Liver (tissue), 9 donors: ENCODE results near the gene GRM3. TPM values are rescaled to one million over a fixed set of nuclear protein-coding genes. Genes with fewer than 3 reads are reported as not detected.

Experiments
- DNase-seq: peaks from one replicate; pipeline ENCODE4 v3.0.0-alpha.2; 2017; ENCODE audit warnings: low spot score
- H3K27ac ChIP-seq, 2 donors: one replicate each; pipeline ENCODE4 v1.7.0; 2013; ENCODE audit warnings: inconsistent platforms in 2 of 2, low read length in 2 of 2, control low read depth in 1 of 2, low read depth in 1 of 2, mild to moderate bottlenecking in 1 of 2
- H3K27me3 ChIP-seq, 4 donors: one replicate each; pipeline versions ENCODE4 v1.6.1 to v1.7.0; 2013; ENCODE audit warnings: low read length in 3 of 4, inconsistent platforms in 1 of 4, mild to moderate bottlenecking in 1 of 4, moderate library complexity in 1 of 4; ENCODE audit not compliant: control insufficient read depth in 4 of 4, insufficient read depth in 4 of 4
- H3K36me3 ChIP-seq, 4 donors: one replicate each; pipeline versions ENCODE4 v1.6.1 to v1.7.0; 2013; ENCODE audit warnings: low read length in 3 of 4, mild to moderate bottlenecking in 3 of 4, low read depth in 1 of 4, moderate library complexity in 1 of 4; ENCODE audit not compliant: control insufficient read depth in 4 of 4, insufficient read depth in 3 of 4
- H3K4me1 ChIP-seq, 4 donors: one replicate each; pipeline versions ENCODE4 v1.6.1 to v1.7.0; 2013; ENCODE audit warnings: low read length in 3 of 4, mild to moderate bottlenecking in 3 of 4, moderate library complexity in 1 of 4; ENCODE audit not compliant: control insufficient read depth in 4 of 4, insufficient read depth in 4 of 4
- H3K4me3 ChIP-seq, 3 donors: one replicate each; pipeline versions ENCODE4 v1.6.1 to v1.7.0; 2013; ENCODE audit warnings: low read length in 3 of 3, control low read depth in 1 of 3, low read depth in 1 of 3, mild to moderate bottlenecking in 1 of 3
- H3K9ac ChIP-seq, 2 donors: one replicate each; pipeline ENCODE4 v1.7.0; 2013; ENCODE audit warnings: low read length in 2 of 2, mild to moderate bottlenecking in 2 of 2, moderate library complexity in 2 of 2, control low read depth in 1 of 2, low read depth in 1 of 2
- H3K9me3 ChIP-seq, 4 donors: one replicate each; pipeline versions ENCODE4 v1.6.1 to v1.7.0; 2013; ENCODE audit warnings: low read length in 3 of 4; ENCODE audit not compliant: control insufficient read depth in 4 of 4
- FOXA1 ChIP-seq: IDR thresholded peaks from 2 replicates; pipeline ENCODE4 v1.6.1; 2016; ENCODE audit warnings: antibody characterized with exemption
- FOXA2 ChIP-seq: IDR thresholded peaks from 2 replicates; pipeline ENCODE4 v1.6.1; 2016; ENCODE audit warnings: antibody characterized with exemption
- GABPA ChIP-seq, 2 donors: IDR thresholded peaks in 1 of 2; conservative IDR thresholded peaks in 1 of 2; 2 replicates each; pipeline ENCODE4 v1.6.1; 2016; ENCODE audit warnings: antibody characterized with exemption in 2 of 2, mild to moderate bottlenecking in 1 of 2, moderate library complexity in 1 of 2
- HNF4A ChIP-seq, 2 donors: conservative IDR thresholded peaks; 2 replicates each; pipeline ENCODE4 v1.6.1; 2016; ENCODE audit warnings: antibody characterized with exemption in 2 of 2, mild to moderate bottlenecking in 2 of 2
- HNF4G ChIP-seq: IDR thresholded peaks from 2 replicates; pipeline ENCODE4 v1.6.1; 2016; ENCODE audit warnings: antibody characterized with exemption
- JUND ChIP-seq, 2 donors: IDR thresholded peaks; 2 replicates each; pipeline ENCODE4 v1.6.1; 2016; ENCODE audit warnings: antibody characterized with exemption in 2 of 2
- NR2F2 ChIP-seq: IDR thresholded peaks from 2 replicates; pipeline ENCODE4 v1.6.1; 2016; ENCODE audit warnings: antibody characterized with exemption
- TAF1 ChIP-seq: conservative IDR thresholded peaks from 2 replicates; pipeline ENCODE4 v1.6.1; 2016; ENCODE audit warnings: antibody characterized with exemption, mild to moderate bottlenecking
- YY1 ChIP-seq: IDR thresholded peaks from 2 replicates; pipeline ENCODE4 v1.6.1; 2016; ENCODE audit warnings: antibody characterized with exemption, mild to moderate bottlenecking
- WGBS: extraction: QIAGEN DNeasy Blood & Tissue Kit; methylation state at CpG from one replicate; pipeline ENCODE4 v1.1.7; 2013; 5-methylcytosine and 5-hydroxymethylcytosine counted together
- polyA plus RNA-seq, 2 donors: library from polyadenylated mRNA; stranded (reverse) in 1 of 2; unstranded in 1 of 2; fragments of 200-250 nt in 1 of 2; fragments of >200 nt in 1 of 2; fragmentation: Nextera tagmentation in 1 of 2; extraction: Ambion mirVana in 1 of 2; gene quantifications; one replicate each; pipeline versions ENCODE4 v1.2.1 to v1.2.3, GENCODE V29; 2013 to 2015
- total RNA-seq, 2 donors: library from RNA; depleted of rRNA; stranded (reverse); fragments of >200 nt; gene quantifications; one replicate each; pipeline ENCODE4 v1.2.3, GENCODE V29; 2014
- TF ChIP-seq, protein P1 (sequence below): fragments of 150-350 bp; IDR thresholded peaks from 2 replicates; pipeline ENCODE4 v1.5.1; 2017; ENCODE audit warnings: improper control_type of control experiment, low read depth, low read length; ENCODE audit not compliant: missing input control
- TF ChIP-seq, protein P2 (sequence below): IDR thresholded peaks from 2 replicates; pipeline ENCODE4 v1.6.1; 2016; ENCODE audit warnings: antibody characterized with exemption
- TF ChIP-seq, protein P3 (sequence below): IDR thresholded peaks from 2 replicates; pipeline ENCODE4 v1.6.1; 2016; ENCODE audit warnings: antibody characterized with exemption
- TF ChIP-seq, protein P4 (sequence below): IDR thresholded peaks from 2 replicates; pipeline ENCODE4 v1.6.1; 2016; ENCODE audit warnings: antibody characterized with exemption
- TF ChIP-seq, protein P5 (sequence below): IDR thresholded peaks from 2 replicates; pipeline ENCODE4 v1.6.1; 2016; ENCODE audit warnings: antibody characterized with exemption, mild to moderate bottlenecking
- donor health status: healthy.
- donor health status: healthy.
- donor health status: healthy.
- donor health status: healthy.
- donor health status: healthy.

The GRM3 gene
- total and polyA plus RNA-seq, 4 donors, result 0.08 to 0.09 TPM; not detected in 2

DNA sequence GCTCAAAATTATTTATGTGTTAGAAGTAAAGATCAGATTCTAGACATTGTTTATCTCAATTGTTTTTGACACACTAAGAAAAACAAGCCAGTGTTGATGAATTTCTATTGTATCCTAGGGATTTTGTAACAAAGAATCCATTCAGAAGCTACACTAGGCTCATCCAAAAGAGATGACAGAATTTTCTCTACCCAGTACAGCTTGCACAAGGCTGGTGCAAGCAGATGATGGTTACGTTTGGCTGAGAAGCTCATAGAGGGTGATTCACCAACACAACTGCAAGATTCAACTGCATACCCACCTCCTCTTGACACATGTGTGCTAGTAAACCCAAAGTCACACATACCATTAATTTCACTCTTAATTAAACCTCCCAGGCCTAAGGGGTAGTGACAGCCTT, 20.8 kb downstream of the GRM3 start:
- H3K27ac ChIP-seq, result no peak overlapping the region
- no peaks in the 10 kb centered on the region for H3K27me3 ChIP-seq
- DNase-seq, result no peak
- 74% methylated on average over 1 of the region's 1 CpG for WGBS
- H3K9me3 ChIP-seq, result no peaks in the 10 kb centered on the region
- H3K4me1 ChIP-seq, result no peaks in the 10 kb centered on the region
- TF ChIP-seq GABPA (IDR thresholded peaks at IDR 0.05 in 1 of 2, conservative IDR thresholded peaks at IDR 0.05 in 1 of 2), result no peak
- TF ChIP-seq, protein P1, sequence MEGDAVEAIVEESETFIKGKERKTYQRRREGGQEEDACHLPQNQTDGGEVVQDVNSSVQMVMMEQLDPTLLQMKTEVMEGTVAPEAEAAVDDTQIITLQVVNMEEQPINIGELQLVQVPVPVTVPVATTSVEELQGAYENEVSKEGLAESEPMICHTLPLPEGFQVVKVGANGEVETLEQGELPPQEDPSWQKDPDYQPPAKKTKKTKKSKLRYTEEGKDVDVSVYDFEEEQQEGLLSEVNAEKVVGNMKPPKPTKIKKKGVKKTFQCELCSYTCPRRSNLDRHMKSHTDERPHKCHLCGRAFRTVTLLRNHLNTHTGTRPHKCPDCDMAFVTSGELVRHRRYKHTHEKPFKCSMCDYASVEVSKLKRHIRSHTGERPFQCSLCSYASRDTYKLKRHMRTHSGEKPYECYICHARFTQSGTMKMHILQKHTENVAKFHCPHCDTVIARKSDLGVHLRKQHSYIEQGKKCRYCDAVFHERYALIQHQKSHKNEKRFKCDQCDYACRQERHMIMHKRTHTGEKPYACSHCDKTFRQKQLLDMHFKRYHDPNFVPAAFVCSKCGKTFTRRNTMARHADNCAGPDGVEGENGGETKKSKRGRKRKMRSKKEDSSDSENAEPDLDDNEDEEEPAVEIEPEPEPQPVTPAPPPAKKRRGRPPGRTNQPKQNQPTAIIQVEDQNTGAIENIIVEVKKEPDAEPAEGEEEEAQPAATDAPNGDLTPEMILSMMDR, result no peak
- TF ChIP-seq, protein P2, sequence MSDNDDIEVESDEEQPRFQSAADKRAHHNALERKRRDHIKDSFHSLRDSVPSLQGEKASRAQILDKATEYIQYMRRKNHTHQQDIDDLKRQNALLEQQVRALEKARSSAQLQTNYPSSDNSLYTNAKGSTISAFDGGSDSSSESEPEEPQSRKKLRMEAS, result no peak
- H3K9ac ChIP-seq, result no peak overlapping the region
- H3K36me3 ChIP-seq, result no peaks in the 10 kb centered on the region
- H3K4me3 ChIP-seq, result no peak overlapping the region

DNA sequence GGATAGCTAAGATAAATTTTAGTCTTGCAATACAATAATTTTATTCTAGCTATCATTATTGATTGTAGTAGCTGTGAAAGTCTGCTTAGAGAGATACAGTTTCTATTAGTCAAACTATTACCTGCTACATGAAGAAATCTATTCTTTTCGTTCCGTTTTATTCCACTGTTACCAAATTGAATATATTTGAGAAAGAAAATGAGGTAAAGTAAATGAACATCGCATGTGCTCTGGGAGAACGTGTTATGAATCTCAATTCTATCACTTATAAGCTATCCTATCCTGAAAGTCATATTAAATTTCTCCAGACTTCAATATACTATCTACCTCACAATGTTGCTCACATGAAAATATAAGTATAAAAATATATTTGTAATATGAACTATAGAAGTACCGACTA, 21.3 kb downstream of the GRM3 start:
- H3K4me3 ChIP-seq, result no peak overlapping the region
- TF ChIP-seq, protein P3, sequence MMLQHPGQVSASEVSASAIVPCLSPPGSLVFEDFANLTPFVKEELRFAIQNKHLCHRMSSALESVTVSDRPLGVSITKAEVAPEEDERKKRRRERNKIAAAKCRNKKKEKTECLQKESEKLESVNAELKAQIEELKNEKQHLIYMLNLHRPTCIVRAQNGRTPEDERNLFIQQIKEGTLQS, result no peak
- TF ChIP-seq YY1, result no peak
- TF ChIP-seq HNF4A (conservative IDR thresholded peaks at IDR 0.05), result no peak
- TF ChIP-seq, protein P1, result no peak
- TF ChIP-seq TAF1, result no peak
- TF ChIP-seq JUND (IDR thresholded peaks at IDR 0.05), result no peak
- TF ChIP-seq, protein P4, sequence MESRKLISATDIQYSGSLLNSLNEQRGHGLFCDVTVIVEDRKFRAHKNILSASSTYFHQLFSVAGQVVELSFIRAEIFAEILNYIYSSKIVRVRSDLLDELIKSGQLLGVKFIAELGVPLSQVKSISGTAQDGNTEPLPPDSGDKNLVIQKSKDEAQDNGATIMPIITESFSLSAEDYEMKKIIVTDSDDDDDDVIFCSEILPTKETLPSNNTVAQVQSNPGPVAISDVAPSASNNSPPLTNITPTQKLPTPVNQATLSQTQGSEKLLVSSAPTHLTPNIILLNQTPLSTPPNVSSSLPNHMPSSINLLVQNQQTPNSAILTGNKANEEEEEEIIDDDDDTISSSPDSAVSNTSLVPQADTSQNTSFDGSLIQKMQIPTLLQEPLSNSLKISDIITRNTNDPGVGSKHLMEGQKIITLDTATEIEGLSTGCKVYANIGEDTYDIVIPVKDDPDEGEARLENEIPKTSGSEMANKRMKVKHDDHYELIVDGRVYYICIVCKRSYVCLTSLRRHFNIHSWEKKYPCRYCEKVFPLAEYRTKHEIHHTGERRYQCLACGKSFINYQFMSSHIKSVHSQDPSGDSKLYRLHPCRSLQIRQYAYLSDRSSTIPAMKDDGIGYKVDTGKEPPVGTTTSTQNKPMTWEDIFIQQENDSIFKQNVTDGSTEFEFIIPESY, result no peak
- TF ChIP-seq FOXA2, result no peak
- TF ChIP-seq, protein P5, sequence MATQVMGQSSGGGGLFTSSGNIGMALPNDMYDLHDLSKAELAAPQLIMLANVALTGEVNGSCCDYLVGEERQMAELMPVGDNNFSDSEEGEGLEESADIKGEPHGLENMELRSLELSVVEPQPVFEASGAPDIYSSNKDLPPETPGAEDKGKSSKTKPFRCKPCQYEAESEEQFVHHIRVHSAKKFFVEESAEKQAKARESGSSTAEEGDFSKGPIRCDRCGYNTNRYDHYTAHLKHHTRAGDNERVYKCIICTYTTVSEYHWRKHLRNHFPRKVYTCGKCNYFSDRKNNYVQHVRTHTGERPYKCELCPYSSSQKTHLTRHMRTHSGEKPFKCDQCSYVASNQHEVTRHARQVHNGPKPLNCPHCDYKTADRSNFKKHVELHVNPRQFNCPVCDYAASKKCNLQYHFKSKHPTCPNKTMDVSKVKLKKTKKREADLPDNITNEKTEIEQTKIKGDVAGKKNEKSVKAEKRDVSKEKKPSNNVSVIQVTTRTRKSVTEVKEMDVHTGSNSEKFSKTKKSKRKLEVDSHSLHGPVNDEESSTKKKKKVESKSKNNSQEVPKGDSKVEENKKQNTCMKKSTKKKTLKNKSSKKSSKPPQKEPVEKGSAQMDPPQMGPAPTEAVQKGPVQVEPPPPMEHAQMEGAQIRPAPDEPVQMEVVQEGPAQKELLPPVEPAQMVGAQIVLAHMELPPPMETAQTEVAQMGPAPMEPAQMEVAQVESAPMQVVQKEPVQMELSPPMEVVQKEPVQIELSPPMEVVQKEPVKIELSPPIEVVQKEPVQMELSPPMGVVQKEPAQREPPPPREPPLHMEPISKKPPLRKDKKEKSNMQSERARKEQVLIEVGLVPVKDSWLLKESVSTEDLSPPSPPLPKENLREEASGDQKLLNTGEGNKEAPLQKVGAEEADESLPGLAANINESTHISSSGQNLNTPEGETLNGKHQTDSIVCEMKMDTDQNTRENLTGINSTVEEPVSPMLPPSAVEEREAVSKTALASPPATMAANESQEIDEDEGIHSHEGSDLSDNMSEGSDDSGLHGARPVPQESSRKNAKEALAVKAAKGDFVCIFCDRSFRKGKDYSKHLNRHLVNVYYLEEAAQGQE, result no peak
- TF ChIP-seq, protein P2, result no peak
- no peak for TF ChIP-seq NR2F2
- no peak for TF ChIP-seq FOXA1
- TF ChIP-seq HNF4G, result no peak
- no peaks in the 10 kb centered on the region for H3K27me3 ChIP-seq
- no peak overlapping the region for H3K27ac ChIP-seq
- no peaks in the 10 kb centered on the region for H3K9me3 ChIP-seq
- DNase-seq, result no peak
- 86% methylated on average over 5 of the region's 5 CpGs for WGBS
- H3K4me1 ChIP-seq, result no peaks in the 10 kb centered on the region
- H3K9ac ChIP-seq, result no peak overlapping the region
- H3K36me3 ChIP-seq, result no peaks in the 10 kb centered on the region
